Kidney (tissue), 14 donors: ENCODE results near the gene ABLIM3. TPM values are rescaled to one million over a fixed set of nuclear protein-coding genes. Genes with fewer than 3 reads are reported as not detected.

Experiments
- DNase-seq, 5 donors: peaks; one replicate each; pipeline ENCODE4 v3.0.0-alpha.2; 2013 to 2020
- FAIRE-seq: peaks from 2 replicates; lab custom pipeline; 2012; peaks lifted over from hg19 to GRCh38; lab: Jason Lieb, UNC
- H3K27ac ChIP-seq, 2 donors: one replicate each; pipeline ENCODE4 v1.7.0; 2013; ENCODE audit warnings: low read depth in 2 of 2, low read length in 2 of 2, inconsistent platforms in 1 of 2
- H3K27me3 ChIP-seq: one replicate; pipeline ENCODE4 v1.7.1; 2013; ENCODE audit warnings: low read length, inconsistent platforms; ENCODE audit not compliant: control insufficient read depth, insufficient read depth
- H3K36me3 ChIP-seq, 3 donors: one replicate each; pipeline versions ENCODE4 v1.7.0 to v1.7.1; 2013; ENCODE audit warnings: low read length in 3 of 3, control low read depth in 1 of 3, inconsistent platforms in 1 of 3; ENCODE audit not compliant: insufficient read depth in 3 of 3, control insufficient read depth in 2 of 3
- H3K4me1 ChIP-seq, 3 donors: one replicate each; pipeline versions ENCODE4 v1.7.0 to v1.7.1; 2013; ENCODE audit warnings: low read length in 3 of 3, inconsistent platforms in 1 of 3, low read depth in 1 of 3; ENCODE audit not compliant: control insufficient read depth in 2 of 3, insufficient read depth in 2 of 3
- H3K4me3 ChIP-seq, 3 donors: one replicate each; pipeline versions ENCODE4 v1.7.0 to v1.8.1; 2013; ENCODE audit warnings: low read length in 3 of 3, control low read depth in 1 of 3, inconsistent platforms in 1 of 3
- H3K9ac ChIP-seq, 3 donors: one replicate each; pipeline versions ENCODE4 v1.7.0 to v1.7.1; 2013; ENCODE audit warnings: low read length in 3 of 3, control low read depth in 1 of 3, inconsistent platforms in 1 of 3
- H3K9me3 ChIP-seq, 3 donors: one replicate each; pipeline versions ENCODE4 v1.7.0 to v1.7.1; 2013; ENCODE audit warnings: low read length in 3 of 3, control low read depth in 1 of 3, inconsistent platforms in 1 of 3; ENCODE audit not compliant: control insufficient read depth in 2 of 3, insufficient read depth in 1 of 3
- CTCF ChIP-seq: IDR thresholded peaks from 3 replicates; pipeline ENCODE4 v1.5.1; 2012; ENCODE audit warnings: mild to moderate bottlenecking, moderate library complexity, borderline replicate concordance; ENCODE audit not compliant: insufficient read depth; ENCODE audit errors: extremely low read depth
- intact Hi-C: fragments of 100-400 bp; cut with DNase I; formaldehyde crosslinking; loops from one replicate; pipeline ENCODE4 v1.11.1; 2022
- polyA plus RNA-seq: library from polyadenylated mRNA; stranded (reverse); fragments of 350-450 nt; fragmentation: Illumina TruSeq; extraction: RNeasy Lipid Tissue Mini Kit (QIAGEN cat#74804); gene quantifications from one replicate; pipeline ENCODE4 v1.2.3, GENCODE V29; 2014; ENCODE audit warnings: low read depth, low replicate concordance; ENCODE audit not compliant: insufficient read depth
- total RNA-seq: library from RNA; stranded (reverse); fragmentation: NEBNext Ultra II Directional; extraction: Animal tissue kit (Norgen Biotek cat#: 25700); gene quantifications from one replicate; pipeline ENCODE4 v1.2.1, GENCODE V29; 2021
- donor health status: control.
- donor health status: control.
- donor health status: control.
- donor health status: control.
- donor health status: control.
- donor health status: DM: yes; HTN: yes; CAD: no.
- donor health status: Normal renal cell carcinoma (clear cell type).

ABLIM3 gene
- total and polyA plus RNA-seq, 2 donors from 2014 or later, result 20.1 to 21.7 TPM

- intact Hi-C loops, result loop anchor here (10.0 kb wide), 1 partner anchor 101 kb away; no protein-coding TSS in a partner anchor
- no peaks in the 10 kb centered on the region for H3K4me1 ChIP-seq
- no peaks in the 10 kb centered on the region for H3K36me3 ChIP-seq
- H3K27ac ChIP-seq, result no peak overlapping the region
- DNase-seq (no peak), FAIRE-seq (no peak)
- H3K27me3 ChIP-seq, result no peaks in the 10 kb centered on the region
- H3K9ac ChIP-seq, result no peak overlapping the region
- H3K4me3 ChIP-seq, result no peak overlapping the region
- no peaks in the 10 kb centered on the region for H3K9me3 ChIP-seq
- TF ChIP-seq CTCF, result no peak
These were observed 7.2 kb upstream of the ABLIM3 start for GRCh38 chr5:149133795-149134777.

- H3K27me3 ChIP-seq, result no peaks in the 10 kb centered on the region
- DNase-seq (no peak), FAIRE-seq (no peak)
- H3K4me1 ChIP-seq, result no peaks in the 10 kb centered on the region
- intact Hi-C loops, result loop anchor here (10.0 kb wide), 1 partner anchor 100 kb away; no protein-coding TSS in a partner anchor
- no peak for TF ChIP-seq CTCF
- H3K4me3 ChIP-seq, result no peak overlapping the region
- H3K36me3 ChIP-seq, result no peaks in the 10 kb centered on the region
- H3K9ac ChIP-seq, result no peak overlapping the region
- H3K9me3 ChIP-seq, result no peaks in the 10 kb centered on the region
- H3K27ac ChIP-seq, result no peak overlapping the region
These were observed 6.4 kb upstream of the ABLIM3 start for GRCh38 chr5:149134778-149135500.

GRCh38 chr5:149135536-149136201 lies 5.6 kb upstream of the ABLIM3 start:
- no peak for TF ChIP-seq CTCF
- no peaks in the 10 kb centered on the region for H3K27me3 ChIP-seq
- intact Hi-C loops, result loop anchor here (10.0 kb wide), 1 partner anchor 99 kb away; no protein-coding TSS in a partner anchor
- DNase-seq (no peak), FAIRE-seq (no peak)
- no peaks in the 10 kb centered on the region for H3K36me3 ChIP-seq
- H3K9me3 ChIP-seq, result no peaks in the 10 kb centered on the region
- no peak overlapping the region for H3K4me3 ChIP-seq
- H3K9ac ChIP-seq, result no peak overlapping the region
- H3K4me1 ChIP-seq, result no peaks in the 10 kb centered on the region
- H3K27ac ChIP-seq, result no peak overlapping the region
